OCI-LY7 (cell line): ENCODE measurements around the gene NBEAL1. TPM values are rescaled to one million over a fixed set of nuclear protein-coding genes. Genes with fewer than 3 reads are reported as not detected.
"Not testable (repeated sequence)": the region's sequence is repeated elsewhere in the genome, so short reads cannot be mapped to it uniquely, and the experiment has no call there.

ENCODE experiments used
- BruUV-seq: library from RNA; stranded (reverse); fragments of 400-500 nt; replicated peaks from 2 replicates; lab custom pipeline; 2021; lab: Mats Ljungman, UMichigan
- CTCF ChIA-PET: fragments of 300-600 bp; sonication (Branson Sonifier 250); formaldehyde crosslinking; loops from one replicate; lab custom pipeline; 2022; ENCODE audit warnings: antibody characterized with exemption; ENCODE audit not compliant: unreplicated experiment; lab: Charles Lee
- POLR2A ChIA-PET: fragments of 300-600 bp; sonication (Branson Sonifier 250); formaldehyde crosslinking; loops from one replicate; lab custom pipeline; 2022; ENCODE audit warnings: antibody characterized with exemption; lab: Charles Lee
- DNase-seq: peaks from one replicate; pipeline ENCODE4 v3.0.0-alpha.2; 2015; ENCODE audit warnings: low spot score
- H2AFZ ChIP-seq: fragments of 200-600 bp; sonication (generic), shearing (Covaris generic); 2 replicates; pipeline ENCODE4 v1.6.1; 2014; ENCODE audit warnings: mild to moderate bottlenecking, antibody characterized with exemption, low read length, moderate library complexity
- H3K27ac ChIP-seq: fragments of 200-600 bp; sonication (generic); 2 replicates; pipeline ENCODE4 v1.5.1; 2014; ENCODE audit warnings: mixed run types, low read depth, mild to moderate bottlenecking, moderate library complexity, low read length, inconsistent platforms; ENCODE audit not compliant: poor library complexity, severe bottlenecking
- H3K36me3 ChIP-seq: fragments of 200-600 bp; sonication (generic); 2 replicates; pipeline ENCODE4 v1.6.1; 2014; ENCODE audit warnings: mild to moderate bottlenecking, antibody characterized with exemption, low read length, moderate library complexity, mixed read lengths; ENCODE audit not compliant: insufficient read depth
- H3K4me1 ChIP-seq: fragments of 200-600 bp; sonication (generic); 2 replicates; pipeline ENCODE4 v1.5.1; 2014; ENCODE audit warnings: mild to moderate bottlenecking, low read length; ENCODE audit not compliant: insufficient read depth, poor library complexity, severe bottlenecking
- H3K4me2 ChIP-seq: fragments of 200-600 bp; sonication (generic); 2 replicates; pipeline ENCODE4 v1.6.1; 2014; ENCODE audit warnings: mild to moderate bottlenecking, low read length
- H3K4me3 ChIP-seq: fragments of 200-600 bp; sonication (generic); 2 replicates; pipeline ENCODE4 v1.5.1; 2014; ENCODE audit warnings: mild to moderate bottlenecking, low read depth, low read length; ENCODE audit not compliant: poor library complexity, severe bottlenecking
- H3K79me2 ChIP-seq: fragments of 200-600 bp; sonication (generic); 2 replicates; pipeline ENCODE4 v1.6.1; 2016; ENCODE audit warnings: low read depth, mild to moderate bottlenecking, low read length, moderate library complexity, mixed read lengths; ENCODE audit not compliant: insufficient read depth
- H3K9me2 ChIP-seq: fragments of 200-600 bp; sonication (generic); 2 replicates; pipeline ENCODE4 v1.6.1; 2016; ENCODE audit warnings: mild to moderate bottlenecking, low read length, mixed read lengths; ENCODE audit not compliant: insufficient read depth
- H3K9me3 ChIP-seq: fragments of 200-600 bp; sonication (generic); 2 replicates; pipeline ENCODE4 v1.6.1; 2014; ENCODE audit warnings: mild to moderate bottlenecking, mixed run types, low read length, mixed read lengths
- H4K20me1 ChIP-seq: fragments of 200-600 bp; sonication (generic); 2 replicates; pipeline ENCODE4 v1.6.1; 2014; ENCODE audit warnings: mild to moderate bottlenecking, antibody characterized with exemption, low read length, moderate library complexity, mixed read lengths; ENCODE audit not compliant: insufficient read depth
- EZH2phosphoT487 ChIP-seq: fragments of 200-600 bp; sonication (generic); IDR thresholded peaks from 2 replicates; pipeline ENCODE4 v1.6.1; 2018; ENCODE audit warnings: low read depth, borderline replicate concordance, mild to moderate bottlenecking, mixed run types, antibody characterized with exemption, low read length, moderate library complexity, mixed read lengths
- intact Hi-C: fragments of 100-400 bp; cut with micrococcal nuclease; formaldehyde crosslinking; loops from one replicate; pipeline ENCODE4 v1.10.0; 2022; ENCODE audit not compliant: unreplicated experiment
- total RNA-seq, 2 experiments: library from RNA; depleted of rRNA in 1 of 2; stranded (reverse); fragments of >200 nt in 1 of 2; shearing (Covaris generic) in 1 of 2; gene quantifications; 2 replicates each; pipeline ENCODE4 v1.2.3, GENCODE V29; 2014 to 2022
- TF ChIP-seq, protein P1 (sequence below): fragments of 200-600 bp; sonication (generic); conservative IDR thresholded peaks from 2 replicates; pipeline ENCODE4 v1.5.1; 2014; ENCODE audit warnings: mild to moderate bottlenecking, antibody characterized with exemption, low read length, moderate library complexity, mixed read lengths

Gene NBEAL1
- total RNA-seq, 2 experiments from 2014 or later, result 5.9 to 10.4 TPM

DNA sequence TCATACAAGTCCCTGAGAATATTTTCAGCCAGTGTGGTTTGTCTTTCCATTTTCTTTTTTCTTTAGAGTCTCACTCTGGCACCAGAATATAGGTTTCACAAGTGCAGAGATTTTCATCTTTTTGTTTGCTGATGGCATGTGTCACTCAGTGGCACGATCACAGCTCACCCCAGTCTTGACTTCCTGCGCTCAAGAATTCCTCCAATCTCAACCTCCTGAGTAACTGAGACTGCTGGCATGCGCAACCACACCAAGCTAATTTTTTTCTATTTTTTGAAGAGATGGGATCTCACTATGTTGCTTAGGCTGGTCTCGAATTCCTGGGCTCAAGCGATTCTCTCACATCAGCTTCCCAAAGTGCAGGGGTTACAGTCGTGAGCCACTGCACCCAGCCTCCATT lies 23.9 kb downstream of the NBEAL1 start:
- CTCF ChIA-PET, result no interaction called here
- H3K9me2 ChIP-seq, result no peaks in the 10 kb centered on the region
- H3K4me2 ChIP-seq, result no peak overlapping the region
- no TSS peak for BruUV-seq
- H3K27ac ChIP-seq, result no peak overlapping the region
- intact Hi-C loops, result no loop called here
- POLR2A ChIA-PET, result interaction anchor here (0.7 kb wide), 1 partner anchor 280 kb away, joined by 4 read pairs; no protein-coding TSS in a partner anchor
- no peaks in the 10 kb centered on the region for H3K36me3 ChIP-seq
- no peaks in the 10 kb centered on the region for H3K79me2 ChIP-seq
- H2AFZ ChIP-seq, result no peak overlapping the region
- H3K9me3 ChIP-seq, result no peaks in the 10 kb centered on the region
- H3K4me1 ChIP-seq, result no peaks in the 10 kb centered on the region
- H3K4me3 ChIP-seq, result no peak overlapping the region
- no peaks in the 10 kb centered on the region for H4K20me1 ChIP-seq
- no peak for DNase-seq
- TF ChIP-seq EZH2phosphoT487, result no peak
- TF ChIP-seq, protein P1, sequence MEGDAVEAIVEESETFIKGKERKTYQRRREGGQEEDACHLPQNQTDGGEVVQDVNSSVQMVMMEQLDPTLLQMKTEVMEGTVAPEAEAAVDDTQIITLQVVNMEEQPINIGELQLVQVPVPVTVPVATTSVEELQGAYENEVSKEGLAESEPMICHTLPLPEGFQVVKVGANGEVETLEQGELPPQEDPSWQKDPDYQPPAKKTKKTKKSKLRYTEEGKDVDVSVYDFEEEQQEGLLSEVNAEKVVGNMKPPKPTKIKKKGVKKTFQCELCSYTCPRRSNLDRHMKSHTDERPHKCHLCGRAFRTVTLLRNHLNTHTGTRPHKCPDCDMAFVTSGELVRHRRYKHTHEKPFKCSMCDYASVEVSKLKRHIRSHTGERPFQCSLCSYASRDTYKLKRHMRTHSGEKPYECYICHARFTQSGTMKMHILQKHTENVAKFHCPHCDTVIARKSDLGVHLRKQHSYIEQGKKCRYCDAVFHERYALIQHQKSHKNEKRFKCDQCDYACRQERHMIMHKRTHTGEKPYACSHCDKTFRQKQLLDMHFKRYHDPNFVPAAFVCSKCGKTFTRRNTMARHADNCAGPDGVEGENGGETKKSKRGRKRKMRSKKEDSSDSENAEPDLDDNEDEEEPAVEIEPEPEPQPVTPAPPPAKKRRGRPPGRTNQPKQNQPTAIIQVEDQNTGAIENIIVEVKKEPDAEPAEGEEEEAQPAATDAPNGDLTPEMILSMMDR, result no peak

DNA sequence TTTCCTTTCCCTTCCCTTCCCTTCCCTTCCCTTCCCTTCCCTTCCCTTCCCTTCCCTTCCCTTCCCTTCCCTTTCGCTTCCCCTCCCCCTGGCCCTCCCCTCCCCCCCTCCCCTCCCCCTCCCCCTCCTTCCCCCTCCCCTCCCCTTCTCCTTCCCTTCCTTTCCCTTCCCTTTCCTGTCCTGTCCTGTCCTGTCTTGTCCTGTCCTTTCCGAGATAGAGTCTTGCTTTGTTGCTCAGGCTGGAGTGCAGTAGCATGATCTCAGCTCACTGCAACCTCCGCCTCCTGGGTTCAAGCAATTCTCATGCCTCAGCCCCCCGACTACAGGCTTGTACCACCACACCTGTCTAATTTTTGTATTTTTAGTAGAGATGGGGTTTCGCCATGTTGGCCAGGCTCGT lies 24.5 kb downstream of the NBEAL1 start:
- H3K4me1 ChIP-seq, H3K4me2 ChIP-seq, H3K4me3 ChIP-seq, H3K27ac ChIP-seq, H2AFZ ChIP-seq, H4K20me1 ChIP-seq, H3K9me3 ChIP-seq, BruUV-seq, intact Hi-C loops, H3K79me2 ChIP-seq, H3K9me2 ChIP-seq, H3K36me3 ChIP-seq, DNase-seq, CTCF ChIA-PET: not testable (repeated sequence)
- POLR2A ChIA-PET, result interaction anchor here (0.7 kb wide), 1 partner anchor 280 kb away, joined by 4 read pairs; no protein-coding TSS in a partner anchor

DNA sequence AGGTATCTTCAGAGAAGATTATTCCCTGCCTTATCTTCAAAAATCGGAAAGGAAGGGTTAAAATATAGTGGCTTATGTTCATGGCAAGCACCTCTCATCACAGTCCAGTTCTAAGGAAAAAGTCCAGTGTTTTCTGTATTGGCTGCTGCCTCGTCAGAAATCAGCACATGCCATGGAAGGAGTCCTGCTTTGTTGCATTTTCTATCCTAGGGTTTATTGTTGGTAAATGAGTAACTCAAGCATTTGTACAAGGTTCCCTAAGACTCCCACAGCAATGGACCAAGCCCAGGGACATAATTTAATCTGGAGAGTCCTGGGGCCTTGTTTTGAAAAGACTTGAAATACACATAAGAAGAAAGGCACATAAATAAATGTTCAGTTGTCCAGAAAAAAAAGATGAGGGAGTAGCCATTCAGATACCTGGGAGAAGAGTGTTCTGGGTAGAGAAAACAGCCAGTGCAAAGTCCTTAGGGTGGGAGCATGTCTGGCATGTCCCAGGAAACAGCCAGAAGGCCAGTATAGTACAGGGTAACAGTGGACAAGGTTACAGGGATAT lies 26.4 kb downstream of the NBEAL1 start:
- Histone ChIP-seq H2AFZ (no peak overlapping the region), H3K36me3 (no peaks in the 10 kb centered on the region), H3K9me3 (no peaks in the 10 kb centered on the region), H3K79me2 (no peaks in the 10 kb centered on the region), H3K27ac (no peak overlapping the region), H4K20me1 (no peaks in the 10 kb centered on the region), H3K9me2 (no peaks in the 10 kb centered on the region), H3K4me2 (no peak overlapping the region), H3K4me3 (no peak overlapping the region), H3K4me1 (no peaks in the 10 kb centered on the region)
- no TSS peak for BruUV-seq
- ChIA-PET CTCF (no interaction called here), POLR2A (interaction anchor here (1.0 kb wide), 1 partner anchor 9 kb away, joined by 4 read pairs; no protein-coding TSS in a partner anchor)
- DNase-seq, result no peak
- intact Hi-C loops, result no loop called here
- TF ChIP-seq, protein P1, result no peak
- no peak for TF ChIP-seq EZH2phosphoT487
